Loucy (cell line): ENCODE data around the gene RGS3.

ENCODE experiments used
- H2AFZ ChIP-seq: fragments of 200-600 bp; sonication (generic); 2 replicates; pipeline ENCODE4 v1.6.0; 2016; ENCODE audit warnings: antibody characterized with exemption, mild to moderate bottlenecking, low read length, moderate library complexity
- H3F3A ChIP-seq: fragments of 200-600 bp; 2 replicates; pipeline ENCODE4 v1.6.0; 2016; ENCODE audit warnings: antibody characterized with exemption, low read depth, mild to moderate bottlenecking
- H3K27me3 ChIP-seq: fragments of 200-600 bp; sonication (generic); 2 replicates; pipeline ENCODE4 v1.6.1; 2014; ENCODE audit warnings: low read length, mild to moderate bottlenecking; ENCODE audit not compliant: insufficient read depth, poor library complexity, severe bottlenecking
- H3K36me3 ChIP-seq: fragments of 200-600 bp; sonication (generic); 2 replicates; pipeline ENCODE4 v1.6.1; 2016; ENCODE audit warnings: low read length; ENCODE audit not compliant: insufficient read depth
- H3K4me1 ChIP-seq: fragments of 200-600 bp; sonication (generic); 2 replicates; pipeline ENCODE4 v1.5.1; 2014; ENCODE audit warnings: low read length, mild to moderate bottlenecking; ENCODE audit not compliant: insufficient read depth, poor library complexity, severe bottlenecking
- H3K4me2 ChIP-seq: fragments of 200-600 bp; sonication (generic); 2 replicates; pipeline ENCODE4 v1.6.0; 2014; ENCODE audit warnings: antibody characterized with exemption, low read length, low read depth, mild to moderate bottlenecking; ENCODE audit not compliant: poor library complexity, severe bottlenecking
- H3K4me3 ChIP-seq: fragments of 200-600 bp; sonication (generic); 2 replicates; pipeline ENCODE4 v1.5.1; 2014; ENCODE audit warnings: low read length, mild to moderate bottlenecking, mixed read lengths; ENCODE audit not compliant: poor library complexity, severe bottlenecking
- H3K79me2 ChIP-seq: fragments of 200-600 bp; sonication (generic); 2 replicates; pipeline ENCODE4 v1.6.1; 2014; ENCODE audit warnings: low read length; ENCODE audit not compliant: insufficient read depth
- H3K9ac ChIP-seq: fragments of 200-600 bp; sonication (generic); 2 replicates; pipeline ENCODE4 v1.6.0; 2014; ENCODE audit warnings: mild to moderate bottlenecking, low read depth, low read length, moderate library complexity; ENCODE audit not compliant: poor library complexity, severe bottlenecking
- H3K9me2 ChIP-seq: fragments of 200-600 bp; sonication (generic); replicated peaks from 2 replicates; pipeline ENCODE4 v1.6.1; 2016; ENCODE audit warnings: low read depth, low read length, mixed read lengths
- H3K9me3 ChIP-seq: fragments of 200-600 bp; sonication (generic); 2 replicates; pipeline ENCODE4 v1.6.1; 2014; ENCODE audit warnings: mild to moderate bottlenecking, antibody characterized with exemption, low read length, low read depth; ENCODE audit not compliant: insufficient read depth
- H4K20me1 ChIP-seq: fragments of 200-600 bp; sonication (generic); 2 replicates; pipeline ENCODE4 v1.6.0; 2014; ENCODE audit warnings: antibody characterized with exemption, low read length, mild to moderate bottlenecking; ENCODE audit not compliant: insufficient read depth, poor library complexity, severe bottlenecking
- CTCF ChIP-seq: fragments of 200-600 bp; sonication (generic); conservative IDR thresholded peaks from 2 replicates; pipeline ENCODE4 v1.5.1; 2014; ENCODE audit warnings: mild to moderate bottlenecking, antibody characterized with exemption, low read length
- EZH2phosphoT487 ChIP-seq: fragments of 200-600 bp; IDR thresholded peaks from 2 replicates; pipeline ENCODE4 v1.6.1; 2018; ENCODE audit warnings: antibody characterized with exemption, mild to moderate bottlenecking, moderate library complexity, borderline replicate concordance

The RGS3 gene

GRCh38 chr9:113625486-113625885 lies 162.0 kb downstream of the RGS3 start:
- H3K27me3 ChIP-seq = no peaks in the 10 kb centered on the region
- no peaks in the 10 kb centered on the region for H4K20me1 ChIP-seq

GRCh38 chr9:113626735-113627495 lies 163.4 kb downstream of the RGS3 start:
- Histone ChIP-seq H3K4me2 (no peak overlapping the region), H2AFZ (no peak overlapping the region), H3K27me3 (no peaks in the 10 kb centered on the region), H3K79me2 (no peaks in the 10 kb centered on the region), H3F3A (no peaks in the 10 kb centered on the region), H3K9me2 (no peaks in the 10 kb centered on the region), H4K20me1 (no peaks in the 10 kb centered on the region), H3K9ac (no peak overlapping the region), H3K9me3 (no peaks in the 10 kb centered on the region), H3K4me1 (no peaks in the 10 kb centered on the region), H3K4me3 (no peak overlapping the region), H3K36me3 (no peaks in the 10 kb centered on the region)
- no peak for TF ChIP-seq EZH2phosphoT487
- TF ChIP-seq CTCF = no peak

More at GRCh38 chr9:113625486-113625885, 162.0 kb downstream of the RGS3 start:
- Histone ChIP-seq H3F3A (no peaks in the 10 kb centered on the region), H3K4me3 (no peak overlapping the region), H3K9me3 (no peaks in the 10 kb centered on the region), H3K36me3 (no peaks in the 10 kb centered on the region), H3K4me1 (no peaks in the 10 kb centered on the region), H3K79me2 (no peaks in the 10 kb centered on the region), H3K9ac (no peak overlapping the region), H3K9me2 (no peaks in the 10 kb centered on the region), H2AFZ (no peak overlapping the region), H3K4me2 (no peak overlapping the region)
- TF ChIP-seq EZH2phosphoT487 (no peak), CTCF (no peak)

GRCh38 chr9:113628621-113629020 lies 165.1 kb downstream of the RGS3 start:
- Histone ChIP-seq H3K36me3 (no peaks in the 10 kb centered on the region), H2AFZ (no peak overlapping the region), H3K79me2 (no peaks in the 10 kb centered on the region), H3K9me3 (no peaks in the 10 kb centered on the region), H3K27me3 (no peaks in the 10 kb centered on the region), H3K9ac (no peak overlapping the region), H3F3A (no peaks in the 10 kb centered on the region), H4K20me1 (no peaks in the 10 kb centered on the region), H3K4me3 (no peak overlapping the region), H3K4me2 (no peak overlapping the region), H3K4me1 (no peaks in the 10 kb centered on the region), H3K9me2 (no peaks in the 10 kb centered on the region)
- TF ChIP-seq CTCF = no peak
- no peak for TF ChIP-seq EZH2phosphoT487
